ENCODE data around the gene ZBTB20. TPM values are rescaled to one million over a fixed set of nuclear protein-coding genes. Genes with fewer than 3 reads are reported as not detected.

The ZBTB20 gene
- total and polyA plus RNA-seq, 2 donors (not counting 1 experiment from before 2014, with no cell fraction given) = 4.0 to 123 TPM

- H3K4me3 ChIP-seq (ENCODE audit: control extremely low read depth in 1 of 5, extremely low read depth in 1 of 5, insufficient read depth in 1 of 5, low read depth in 2 of 5, low read length in 4 of 5) = no peak overlapping the region
- no peaks in the 10 kb centered on the region for H3K9me3 ChIP-seq (ENCODE audit: control extremely low read depth in 1 of 3, control insufficient read depth in 2 of 3, insufficient read depth in 1 of 3, low read length in 2 of 3)
- ChIA-PET POLR2A (interaction anchor here (0.6 to 0.7 kb wide), 2 partner anchors 35 to 128 kb away, joined by 3 to 7 read pairs; no protein-coding TSS in a partner anchor), CTCF (interaction anchor here (0.6 to 12.5 kb wide), 43 partner anchors 8 to 683 kb away, joined by 3 to 203 read pairs (median 5); partner anchors contain the start of gene TIGIT)
- peaks cover 32% of the 10 kb centered on the region for H3K4me1 Mint-ChIP-seq
- ATAC-seq (ENCODE audit: low read depth) (peak; percentile 91), DNase-seq (peak; percentile 78)
- H3K36me3 ChIP-seq (replicated peaks in 1 of 2; ENCODE audit: control extremely low read depth in 1 of 2, control insufficient read depth in 1 of 2, extremely low read depth in 1 of 2, insufficient read depth in 2 of 2, low read length in 1 of 2) = no peaks in the 10 kb centered on the region
- no peak overlapping the region for H3K4me3 Mint-ChIP-seq
- no peak overlapping the region for H3K9ac ChIP-seq (ENCODE audit: low read length)
- H3K27ac ChIP-seq (ENCODE audit: low read length in 2 of 2) = no peak overlapping the region
- no peaks in the 10 kb centered on the region for H4K20me1 ChIP-seq (ENCODE audit: control insufficient read depth, insufficient read depth, low read length, poor library complexity, severe bottlenecking)
- H3K9me3 Mint-ChIP-seq (ENCODE audit: insufficient read depth) = no peaks in the 10 kb centered on the region
- no peaks in the 10 kb centered on the region for H3K27me3 Mint-ChIP-seq
- 33% methylated on average over 3 of the region's 8 CpGs for WGBS (ENCODE audit: insufficient coverage)
- intact Hi-C loops (cut with micrococcal nuclease) = loop anchor here (1.0 to 5.0 kb wide), 5 partner anchors 33 to 682 kb away; no protein-coding TSS in a partner anchor
- H3K27ac Mint-ChIP-seq = no peak overlapping the region
- TF ChIP-seq CTCF (IDR thresholded peaks at IDR 0.05) = peak; percentile 85
- no peak for TF ChIP-seq EZH2 (IDR thresholded peaks at IDR 0.05; ENCODE audit: borderline replicate concordance, insufficient read depth, low read depth, low read length, poor library complexity, severe bottlenecking)
- H2AFZ ChIP-seq (ENCODE audit: insufficient read depth, low read depth, low read length, poor library complexity, severe bottlenecking) = no peak overlapping the region
- peaks cover 0 to 6% of the 10 kb centered on the region in 2 donors for H3K4me1 ChIP-seq (ENCODE audit: control insufficient read depth in 2 of 2, insufficient read depth in 2 of 2, low read length in 2 of 2)
- peak overlapping the region; percentile 16 for H3K4me2 ChIP-seq (replicated peaks; ENCODE audit: low read depth, low read length, poor library complexity, severe bottlenecking)
- H3K27me3 ChIP-seq (replicated peaks in 1 of 4; ENCODE audit: control extremely low read depth in 1 of 4, control insufficient read depth in 3 of 4, insufficient read depth in 4 of 4, low read length in 3 of 4) = no peaks in the 10 kb centered on the region
- peaks cover 16% of the 10 kb centered on the region for H3K79me2 ChIP-seq (ENCODE audit: control insufficient read depth, insufficient read depth, low read length)
Measured at GRCh38 chr3:114418724-114419543, 728.2 kb downstream of the ZBTB20 start.

GRCh38 chr3:114418107-114418506 lies 729.0 kb downstream of the ZBTB20 start:
- H3K4me3 ChIP-seq (ENCODE audit: control extremely low read depth in 1 of 5, extremely low read depth in 1 of 5, insufficient read depth in 1 of 5, low read depth in 2 of 5, low read length in 4 of 5) = no peak overlapping the region
- H3K27me3 Mint-ChIP-seq = no peaks in the 10 kb centered on the region
- POLR2A ChIA-PET = no interaction called here
- no peak overlapping the region for H2AFZ ChIP-seq (ENCODE audit: insufficient read depth, low read depth, low read length, poor library complexity, severe bottlenecking)
- H3K4me2 ChIP-seq (replicated peaks; ENCODE audit: low read depth, low read length, poor library complexity, severe bottlenecking) = peak overlapping the region; percentile 16
- no peak overlapping the region for H3K9ac ChIP-seq (ENCODE audit: low read length)
- DNase-seq = no peak
- peaks cover 16% of the 10 kb centered on the region for H3K79me2 ChIP-seq (ENCODE audit: control insufficient read depth, insufficient read depth, low read length)
- H3K9me3 Mint-ChIP-seq (ENCODE audit: insufficient read depth) = no peaks in the 10 kb centered on the region
- H4K20me1 ChIP-seq (ENCODE audit: control insufficient read depth, insufficient read depth, low read length, poor library complexity, severe bottlenecking) = no peaks in the 10 kb centered on the region
- no peak overlapping the region for H3K4me3 Mint-ChIP-seq
- no peaks in the 10 kb centered on the region for H3K27me3 ChIP-seq (replicated peaks in 1 of 4; ENCODE audit: control extremely low read depth in 1 of 4, control insufficient read depth in 3 of 4, insufficient read depth in 4 of 4, low read length in 3 of 4)
- no peak overlapping the region for H3K27ac ChIP-seq (ENCODE audit: low read length in 2 of 2)
- no peak overlapping the region for H3K27ac Mint-ChIP-seq
- TF ChIP-seq EZH2 (IDR thresholded peaks at IDR 0.05; ENCODE audit: borderline replicate concordance, insufficient read depth, low read depth, low read length, poor library complexity, severe bottlenecking) = no peak
- TF ChIP-seq CTCF (IDR thresholded peaks at IDR 0.05) = no peak
- no peak for ATAC-seq (ENCODE audit: low read depth)
- CTCF ChIA-PET = interaction anchor here (0.7 to 12.5 kb wide), 36 partner anchors 7 to 682 kb away, joined by 3 to 203 read pairs (median 5); partner anchors contain the start of gene TIGIT
- H3K36me3 ChIP-seq (replicated peaks in 1 of 2; ENCODE audit: control extremely low read depth in 1 of 2, control insufficient read depth in 1 of 2, extremely low read depth in 1 of 2, insufficient read depth in 2 of 2, low read length in 1 of 2) = no peaks in the 10 kb centered on the region
- H3K4me1 ChIP-seq (ENCODE audit: control insufficient read depth in 2 of 2, insufficient read depth in 2 of 2, low read length in 2 of 2) = peaks cover 0 to 6% of the 10 kb centered on the region in 2 donors
- H3K9me3 ChIP-seq (ENCODE audit: control extremely low read depth in 1 of 3, control insufficient read depth in 2 of 3, insufficient read depth in 1 of 3, low read length in 2 of 3) = no peaks in the 10 kb centered on the region
- peaks cover 39% of the 10 kb centered on the region for H3K4me1 Mint-ChIP-seq
- intact Hi-C loops (cut with micrococcal nuclease) = loop anchor here (1.0 to 5.0 kb wide), 5 partner anchors 34 to 681 kb away; no protein-coding TSS in a partner anchor

All from B cell (primary cell).